ENCODE data around the gene ELP5. TPM values are rescaled to one million over a fixed set of nuclear protein-coding genes. Genes with fewer than 3 reads are reported as not detected.

ELP5 gene
- total and polyA plus RNA-seq, 2 donors (not counting 3 experiments of a cell fraction or from before 2014, with no cell fraction given), result 44.4 to 54.7 TPM

GRCh38 chr17:7213895-7214299 is 38.1 kb upstream of the ELP5 start:
- ChIA-PET CTCF (interaction anchor here (0.7 to 2.8 kb wide), 6 partner anchors 25 to 168 kb away, joined by 3 to 16 read pairs (median 4); partner anchors contain the start of gene PHF23), POLR2A (no interaction called here)
- Histone ChIP-seq H4K20me1 (replicated peaks; ENCODE audit: control insufficient read depth, extremely low read depth, insufficient read depth, low read length) (no peaks in the 10 kb centered on the region), H3K9me3 (replicated peaks; ENCODE audit: control insufficient read depth, insufficient read depth, low read length) (no peaks in the 10 kb centered on the region), H3K36me3 (ENCODE audit: control insufficient read depth in 2 of 2, extremely low read depth in 1 of 2, insufficient read depth in 2 of 2, low read length in 2 of 2) (no peaks in the 10 kb centered on the region), H3K4me2 (ENCODE audit: insufficient read depth, low read length) (peak overlapping the region; percentile 58), H2AFZ (ENCODE audit: low read depth, low read length) (no peak overlapping the region), H3K9ac (replicated peaks; ENCODE audit: extremely low read depth, insufficient read depth, low read length) (no peak overlapping the region), H3K27ac (ENCODE audit: insufficient read depth, low read depth, low read length) (peak overlapping the region; percentile 63), H3K4me3 (replicated peaks in 1 of 3; ENCODE audit: insufficient read depth in 1 of 3, low read depth in 1 of 3, low read length in 3 of 3) (peak overlapping the region in 2 of 3 experiments; percentile 43 to 44), H3K27me3 (ENCODE audit: control insufficient read depth in 2 of 2, insufficient read depth in 2 of 2, low read length in 2 of 2) (no peaks in the 10 kb centered on the region), H3K4me1 (ENCODE audit: control insufficient read depth, extremely low read depth, insufficient read depth, low read length) (peaks cover 29% of the 10 kb centered on the region), H3K9me1 (replicated peaks; ENCODE audit: control insufficient read depth, extremely low read depth, insufficient read depth, low read length) (no peaks in the 10 kb centered on the region), H3K79me2 (ENCODE audit: control insufficient read depth, insufficient read depth, low read length) (peaks cover 18% of the 10 kb centered on the region)
- DNase-seq (ENCODE audit: low read depth, low spot score), result peak; percentile 82
- dilution Hi-C loops (cut with MboI; ENCODE audit: extremely low pct_ligation_motif_present, low sequenced_read_pairs), result no loop called here
- intact Hi-C loops (cut with micrococcal nuclease), result loop anchor here (1.0 to 2.0 kb wide), 3 partner anchors 9 to 93 kb away; partner anchors contain the start of genes EIF5A and ELP5
- BruUV-seq (replicated peaks), result no TSS peak
- TF ChIP-seq POLR2A (IDR thresholded peaks at IDR 0.05; ENCODE audit: low read depth, low read length), result no peak
- peak; percentile 62 to 75 for TF ChIP-seq CTCF (IDR thresholded peaks at IDR 0.05; ENCODE audit: extremely low read depth in 1 of 2, insufficient read depth in 1 of 2, low read depth in 1 of 2, low read length in 2 of 2)
- FAIRE-seq, result no peak

GRCh38 chr17:7214300-7215135 is 37.5 kb upstream of the ELP5 start:
- CTCF ChIA-PET, result interaction anchor here (0.6 to 2.8 kb wide), 8 partner anchors 24 to 169 kb away, joined by 3 to 16 read pairs (median 4); partner anchors contain the start of gene PHF23
- no TSS peak for BruUV-seq (replicated peaks)
- H3K36me3 ChIP-seq (ENCODE audit: control insufficient read depth in 2 of 2, extremely low read depth in 1 of 2, insufficient read depth in 2 of 2, low read length in 2 of 2), result no peaks in the 10 kb centered on the region
- H4K20me1 ChIP-seq (replicated peaks; ENCODE audit: control insufficient read depth, extremely low read depth, insufficient read depth, low read length), result no peaks in the 10 kb centered on the region
- H3K27ac ChIP-seq (ENCODE audit: insufficient read depth, low read depth, low read length), result peak overlapping the region; percentile 63
- no peaks in the 10 kb centered on the region for H3K27me3 ChIP-seq (ENCODE audit: control insufficient read depth in 2 of 2, insufficient read depth in 2 of 2, low read length in 2 of 2)
- peak; percentile 97 for FAIRE-seq
- intact Hi-C loops (cut with micrococcal nuclease), result loop anchor here (1.0 to 2.0 kb wide), 3 partner anchors 9 to 92 kb away; partner anchors contain the start of genes EIF5A and ELP5
- H3K4me1 ChIP-seq (ENCODE audit: control insufficient read depth, extremely low read depth, insufficient read depth, low read length), result peaks cover 33% of the 10 kb centered on the region
- no peaks in the 10 kb centered on the region for H3K9me1 ChIP-seq (replicated peaks; ENCODE audit: control insufficient read depth, extremely low read depth, insufficient read depth, low read length)
- TF ChIP-seq MAX (IDR thresholded peaks at IDR 0.05; ENCODE audit: insufficient read depth, insufficient read length) (peak; percentile 23), FOS (IDR thresholded peaks at IDR 0.05; ENCODE audit: borderline replicate concordance, insufficient read depth, low read length) (no peak), POLR2A (IDR thresholded peaks at IDR 0.05; ENCODE audit: low read depth, low read length) (no peak), EZH2 (IDR thresholded peaks at IDR 0.05; ENCODE audit: borderline replicate concordance, low read depth, low read length, severe bottlenecking) (no peak), CTCF (IDR thresholded peaks at IDR 0.05; ENCODE audit: extremely low read depth in 1 of 2, insufficient read depth in 1 of 2, low read depth in 1 of 2, low read length in 2 of 2) (peak; percentile 48 to 74), POLR2AphosphoS5 (IDR thresholded peaks at IDR 0.05; ENCODE audit: insufficient read depth, low read depth, low read length) (no peak), GATA2 (IDR thresholded peaks at IDR 0.05; ENCODE audit: insufficient read depth, insufficient read length, low read depth, low read length) (peak; percentile 61), JUN (IDR thresholded peaks at IDR 0.05; ENCODE audit: borderline replicate concordance, insufficient read depth, insufficient read length, low read depth) (no peak), MYC (IDR thresholded peaks at IDR 0.05; ENCODE audit: low read depth, low read length) (no peak)
- H3K79me2 ChIP-seq (ENCODE audit: control insufficient read depth, insufficient read depth, low read length), result peaks cover 18% of the 10 kb centered on the region
- H3K9me3 ChIP-seq (replicated peaks; ENCODE audit: control insufficient read depth, insufficient read depth, low read length), result no peaks in the 10 kb centered on the region
- peak; percentile 99 for DNase-seq (ENCODE audit: low read depth, low spot score)
- dilution Hi-C loops (cut with MboI; ENCODE audit: extremely low pct_ligation_motif_present, low sequenced_read_pairs), result no loop called here
- peak overlapping the region; percentile 58 for H3K4me2 ChIP-seq (ENCODE audit: insufficient read depth, low read length)
- peak overlapping the region in 2 of 3 experiments; percentile 43 to 44 for H3K4me3 ChIP-seq (replicated peaks in 1 of 3; ENCODE audit: insufficient read depth in 1 of 3, low read depth in 1 of 3, low read length in 3 of 3)
- H2AFZ ChIP-seq (ENCODE audit: low read depth, low read length), result no peak overlapping the region
- no peak overlapping the region for H3K9ac ChIP-seq (replicated peaks; ENCODE audit: extremely low read depth, insufficient read depth, low read length)
- POLR2A ChIA-PET, result no interaction called here
